ENCODE data around the gene SMARCA4. TPM values are rescaled to one million over a fixed set of nuclear protein-coding genes. Genes with fewer than 3 reads are reported as not detected.

Gene SMARCA4
- total and polyA plus RNA-seq, 3 donors from 2014 or later, result 141 to 188 (median 180) TPM

GRCh38 chr19:11078893-11079292 lies 118.1 kb downstream of the SMARCA4 start:
- no peaks in the 10 kb centered on the region for H3K9me3 ChIP-seq
- H3K4me1 ChIP-seq, result peaks cover 6% of the 10 kb centered on the region
- H3K4me3 ChIP-seq, result no peak overlapping the region
- no peak overlapping the region for H3K27ac ChIP-seq
- H3K36me3 ChIP-seq (ENCODE audit: low read depth, missing control alignments), result no peaks in the 10 kb centered on the region
- H3K27me3 ChIP-seq, result no peaks in the 10 kb centered on the region
- WGBS, 2 donors, result 48 to 68% methylated on average over 11 of the region's 11 CpGs
- no peak for DNase-seq
- intact Hi-C loops (cut with DNase I; ENCODE audit: low total_unique reads), result no loop called here
- no peak for TF ChIP-seq POLR2A (IDR thresholded peaks at IDR 0.05)
- TF ChIP-seq, protein P1, sequence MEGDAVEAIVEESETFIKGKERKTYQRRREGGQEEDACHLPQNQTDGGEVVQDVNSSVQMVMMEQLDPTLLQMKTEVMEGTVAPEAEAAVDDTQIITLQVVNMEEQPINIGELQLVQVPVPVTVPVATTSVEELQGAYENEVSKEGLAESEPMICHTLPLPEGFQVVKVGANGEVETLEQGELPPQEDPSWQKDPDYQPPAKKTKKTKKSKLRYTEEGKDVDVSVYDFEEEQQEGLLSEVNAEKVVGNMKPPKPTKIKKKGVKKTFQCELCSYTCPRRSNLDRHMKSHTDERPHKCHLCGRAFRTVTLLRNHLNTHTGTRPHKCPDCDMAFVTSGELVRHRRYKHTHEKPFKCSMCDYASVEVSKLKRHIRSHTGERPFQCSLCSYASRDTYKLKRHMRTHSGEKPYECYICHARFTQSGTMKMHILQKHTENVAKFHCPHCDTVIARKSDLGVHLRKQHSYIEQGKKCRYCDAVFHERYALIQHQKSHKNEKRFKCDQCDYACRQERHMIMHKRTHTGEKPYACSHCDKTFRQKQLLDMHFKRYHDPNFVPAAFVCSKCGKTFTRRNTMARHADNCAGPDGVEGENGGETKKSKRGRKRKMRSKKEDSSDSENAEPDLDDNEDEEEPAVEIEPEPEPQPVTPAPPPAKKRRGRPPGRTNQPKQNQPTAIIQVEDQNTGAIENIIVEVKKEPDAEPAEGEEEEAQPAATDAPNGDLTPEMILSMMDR (IDR thresholded peaks at IDR 0.05), result no peak

GRCh38 chr19:11079999-11080398 lies 119.2 kb downstream of the SMARCA4 start:
- Histone ChIP-seq H3K4me3 (no peak overlapping the region), H3K27ac (no peak overlapping the region), H3K36me3 (ENCODE audit: low read depth, missing control alignments) (no peaks in the 10 kb centered on the region), H3K4me1 (peaks cover 15% of the 10 kb centered on the region), H3K27me3 (no peaks in the 10 kb centered on the region), H3K9me3 (no peaks in the 10 kb centered on the region)
- intact Hi-C loops (cut with DNase I; ENCODE audit: low total_unique reads), result no loop called here
- 75 to 83% methylated on average over 9 of the region's 9 CpGs for WGBS, 2 donors
- no peak for TF ChIP-seq POLR2A (IDR thresholded peaks at IDR 0.05)
- TF ChIP-seq, protein P1 (IDR thresholded peaks at IDR 0.05), result no peak
- no peak for DNase-seq

DNA sequence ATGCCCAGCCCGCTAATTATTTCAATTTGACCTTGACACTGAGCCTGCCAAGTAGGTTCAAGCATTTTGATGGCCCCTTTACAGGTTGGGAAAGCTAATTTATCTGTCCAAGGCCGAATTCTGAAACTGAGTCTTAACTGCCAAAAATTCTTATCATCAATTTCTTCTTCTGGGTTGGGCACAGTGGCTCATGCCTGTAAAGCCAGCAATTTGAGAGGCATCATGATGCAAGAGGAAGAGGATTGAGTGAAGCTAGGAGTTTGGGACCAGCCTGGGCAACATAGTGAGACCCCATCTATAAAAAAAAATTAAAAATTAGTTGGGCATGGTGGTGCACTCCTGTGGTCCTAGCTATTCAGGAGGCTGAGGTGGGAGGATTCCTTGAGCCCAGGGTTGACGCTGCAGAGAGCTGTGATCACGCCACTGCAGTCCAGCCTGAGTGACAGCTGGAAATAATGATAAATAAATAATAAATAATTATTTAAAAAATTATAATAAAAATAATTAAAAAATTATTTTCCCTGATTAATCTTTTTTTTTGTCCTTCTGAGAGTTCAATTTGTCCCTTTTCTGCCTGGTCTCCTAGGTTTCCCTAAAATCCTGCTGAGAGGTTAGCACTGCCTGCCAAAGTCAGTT lies 127.2 kb downstream of the SMARCA4 start:
- Histone ChIP-seq H3K4me1 (peaks cover 47% of the 10 kb centered on the region), H3K9me3 (no peaks in the 10 kb centered on the region), H3K27ac (peak overlapping the region; percentile 80 to 94), H3K27me3 (no peaks in the 10 kb centered on the region), H3K36me3 (ENCODE audit: low read depth, missing control alignments) (no peaks in the 10 kb centered on the region), H3K4me3 (no peak overlapping the region)
- WGBS, 2 donors, result 55 to 72% methylated on average over 4 of the region's 4 CpGs
- TF ChIP-seq POLR2A (IDR thresholded peaks at IDR 0.05), result no peak
- TF ChIP-seq, protein P1 (IDR thresholded peaks at IDR 0.05), result no peak
- intact Hi-C loops (cut with DNase I; ENCODE audit: low total_unique reads), result no loop called here
- no peak for DNase-seq

- no peak for TF ChIP-seq POLR2A (IDR thresholded peaks at IDR 0.05)
- TF ChIP-seq, protein P1 (IDR thresholded peaks at IDR 0.05), result no peak
- Histone ChIP-seq H3K4me3 (peak overlapping the region; percentile 64 to 67), H3K9me3 (no peaks in the 10 kb centered on the region), H3K27ac (peak overlapping the region; percentile 80 to 94), H3K4me1 (peaks cover 47% of the 10 kb centered on the region), H3K36me3 (ENCODE audit: low read depth, missing control alignments) (no peaks in the 10 kb centered on the region), H3K27me3 (no peaks in the 10 kb centered on the region)
- intact Hi-C loops (cut with DNase I; ENCODE audit: low total_unique reads), result no loop called here
- WGBS, 2 donors, result 23 to 25% methylated on average over 11 of the region's 11 CpGs
- peak; percentile 71 for DNase-seq
These were observed 127.8 kb downstream of the SMARCA4 start for GRCh38 chr19:11088506-11089253.

All from testis (tissue), 3 donors.